Skeletal muscle satellite cell (primary cell): ENCODE data around the gene PRKACA.

Source experiments
- H3K27me3 ChIP-seq: 2 replicates; pipeline ENCODE4 v1.7.0; 2013; ENCODE audit warnings: low read length; ENCODE audit not compliant: control insufficient read depth, insufficient read depth
- H3K36me3 ChIP-seq: 2 replicates; pipeline ENCODE4 v1.7.0; 2013; ENCODE audit warnings: mild to moderate bottlenecking, control low read depth, low read length; ENCODE audit not compliant: insufficient read depth
- H3K4me1 ChIP-seq: 2 replicates; pipeline ENCODE4 v1.7.0; 2013; ENCODE audit warnings: low read length; ENCODE audit not compliant: control insufficient read depth, insufficient read depth
- H3K4me2 ChIP-seq: 2 replicates; pipeline ENCODE4 v1.7.0; 2013; ENCODE audit warnings: mild to moderate bottlenecking, low read length
- H3K4me3 ChIP-seq: 2 replicates; pipeline ENCODE4 v1.7.0; 2013; ENCODE audit warnings: low read length
- H3K9ac ChIP-seq: 2 replicates; pipeline ENCODE4 v1.7.0; 2013; ENCODE audit warnings: mild to moderate bottlenecking, low read depth, low read length, moderate library complexity
- H3K9me3 ChIP-seq: replicated peaks from 2 replicates; pipeline ENCODE4 v1.7.0; 2013; ENCODE audit warnings: mild to moderate bottlenecking, control low read depth, low read length

Gene PRKACA

DNA sequence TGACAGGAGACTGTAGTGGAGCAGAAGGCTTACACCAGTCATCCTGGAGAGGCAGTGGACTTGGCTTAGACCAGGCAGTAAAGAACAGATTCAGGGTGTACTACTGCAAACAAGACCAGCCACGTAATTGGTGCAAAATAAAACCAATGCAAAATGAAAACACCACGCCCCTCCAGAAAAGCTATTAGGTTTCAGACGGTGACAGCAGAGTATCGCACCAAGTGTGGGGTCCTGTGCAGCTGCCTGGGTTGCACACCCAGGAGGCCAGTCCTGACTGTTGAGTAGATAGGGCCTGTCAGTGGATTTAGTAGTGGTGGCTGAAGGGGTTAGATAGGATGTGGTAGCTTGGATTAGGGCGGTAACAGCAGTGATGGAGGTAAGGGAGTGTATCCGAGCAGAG is 5.4 kb upstream of the PRKACA start:
- no peaks in the 10 kb centered on the region for H3K9me3 ChIP-seq
- H3K4me1 ChIP-seq = peaks cover 16% of the 10 kb centered on the region
- H3K4me2 ChIP-seq = no peak overlapping the region
- no peaks in the 10 kb centered on the region for H3K27me3 ChIP-seq
- H3K9ac ChIP-seq = no peak overlapping the region
- no peaks in the 10 kb centered on the region for H3K36me3 ChIP-seq
- H3K4me3 ChIP-seq = no peak overlapping the region

DNA sequence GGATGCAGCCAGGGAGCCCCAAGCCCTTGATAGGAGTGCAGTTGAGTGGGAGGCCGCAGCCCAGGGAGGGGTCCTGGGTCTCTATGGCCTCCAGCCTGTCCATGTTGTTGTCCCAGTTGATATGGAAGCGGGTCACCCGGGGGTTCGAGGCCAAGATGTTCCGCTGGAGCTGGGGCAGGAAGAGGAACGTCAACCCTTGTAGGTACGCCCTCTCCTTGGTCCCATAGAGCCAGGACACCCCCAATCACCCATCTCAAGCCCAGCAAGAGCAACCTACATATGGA is 2.9 kb upstream of the PRKACA start:
- Histone ChIP-seq H3K36me3 (no peaks in the 10 kb centered on the region), H3K9me3 (no peaks in the 10 kb centered on the region), H3K9ac (no peak overlapping the region), H3K4me3 (no peak overlapping the region), H3K4me1 (peaks cover 29% of the 10 kb centered on the region), H3K4me2 (no peak overlapping the region), H3K27me3 (no peaks in the 10 kb centered on the region)

DNA sequence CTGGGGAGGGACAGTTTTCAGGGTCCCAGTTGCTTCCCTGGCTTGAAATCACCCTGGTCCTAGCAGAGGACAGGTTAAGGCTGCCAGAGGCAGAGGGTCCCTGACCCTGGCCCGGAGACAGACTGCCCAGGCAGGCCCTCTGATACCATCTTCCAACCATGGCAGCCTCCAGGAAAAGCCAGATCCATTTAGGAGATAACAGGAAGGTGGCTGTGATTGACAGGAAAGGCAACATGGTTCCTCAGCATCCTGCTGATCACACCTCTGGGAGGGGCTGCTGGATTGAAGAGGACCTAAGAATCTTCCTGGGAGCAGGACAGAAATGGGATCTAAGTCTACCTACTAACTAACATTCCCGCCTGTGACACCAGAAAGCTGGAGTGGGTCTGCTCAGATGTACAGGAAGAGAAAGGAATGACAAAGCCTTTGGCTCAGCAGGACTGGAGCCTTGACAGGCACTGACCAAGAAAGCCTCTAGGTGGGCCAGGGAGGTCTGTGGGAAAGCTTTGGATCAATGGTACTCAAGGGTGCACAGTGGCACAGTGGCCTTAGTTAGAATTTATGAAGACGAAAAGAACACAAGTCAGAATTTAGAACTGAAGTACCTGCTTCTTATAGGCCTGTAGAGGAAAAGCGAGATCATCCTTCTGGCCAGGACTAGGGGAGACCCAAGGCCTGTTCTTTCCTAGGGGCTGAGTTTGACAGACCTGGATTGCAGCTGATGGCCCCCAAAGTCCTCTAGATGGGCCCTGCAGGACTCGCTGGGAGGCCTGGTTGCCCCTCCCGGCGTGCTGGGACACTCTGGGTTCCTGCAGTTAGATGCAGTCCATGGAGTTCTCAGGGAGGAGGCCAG is 2.3 kb upstream of the PRKACA start:
- H3K27me3 ChIP-seq = no peaks in the 10 kb centered on the region
- H3K9ac ChIP-seq = peak overlapping the region; percentile 77
- no peaks in the 10 kb centered on the region for H3K9me3 ChIP-seq
- H3K4me1 ChIP-seq = peaks cover 29% of the 10 kb centered on the region
- H3K4me3 ChIP-seq = no peak overlapping the region
- H3K4me2 ChIP-seq = no peak overlapping the region
- H3K36me3 ChIP-seq = no peaks in the 10 kb centered on the region

DNA sequence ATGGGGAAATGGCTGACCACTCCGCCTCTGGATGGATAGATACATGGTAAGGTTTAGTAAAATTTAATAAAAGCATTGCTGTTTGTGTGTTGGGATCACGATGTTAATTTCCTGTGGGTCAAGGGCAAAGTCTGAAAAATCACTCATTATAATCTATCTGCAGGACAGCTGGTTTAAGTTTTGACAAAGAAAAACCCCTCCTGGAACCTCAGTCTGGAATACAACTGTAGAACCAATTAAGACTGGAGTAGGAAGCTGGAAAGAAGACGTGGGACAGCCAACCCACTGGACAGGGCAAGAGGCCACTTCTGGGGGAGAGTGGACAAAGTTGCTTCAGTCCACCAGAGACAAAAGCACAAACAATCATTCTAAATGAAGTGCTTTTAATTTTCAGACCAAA is 1.6 kb upstream of the PRKACA start:
- no peaks in the 10 kb centered on the region for H3K36me3 ChIP-seq
- no peaks in the 10 kb centered on the region for H3K27me3 ChIP-seq
- peak overlapping the region; percentile 58 for H3K4me3 ChIP-seq
- H3K9me3 ChIP-seq = no peaks in the 10 kb centered on the region
- H3K4me1 ChIP-seq = peaks cover 29% of the 10 kb centered on the region
- peak overlapping the region; percentile 79 for H3K4me2 ChIP-seq
- H3K9ac ChIP-seq = peak overlapping the region; percentile 77

DNA sequence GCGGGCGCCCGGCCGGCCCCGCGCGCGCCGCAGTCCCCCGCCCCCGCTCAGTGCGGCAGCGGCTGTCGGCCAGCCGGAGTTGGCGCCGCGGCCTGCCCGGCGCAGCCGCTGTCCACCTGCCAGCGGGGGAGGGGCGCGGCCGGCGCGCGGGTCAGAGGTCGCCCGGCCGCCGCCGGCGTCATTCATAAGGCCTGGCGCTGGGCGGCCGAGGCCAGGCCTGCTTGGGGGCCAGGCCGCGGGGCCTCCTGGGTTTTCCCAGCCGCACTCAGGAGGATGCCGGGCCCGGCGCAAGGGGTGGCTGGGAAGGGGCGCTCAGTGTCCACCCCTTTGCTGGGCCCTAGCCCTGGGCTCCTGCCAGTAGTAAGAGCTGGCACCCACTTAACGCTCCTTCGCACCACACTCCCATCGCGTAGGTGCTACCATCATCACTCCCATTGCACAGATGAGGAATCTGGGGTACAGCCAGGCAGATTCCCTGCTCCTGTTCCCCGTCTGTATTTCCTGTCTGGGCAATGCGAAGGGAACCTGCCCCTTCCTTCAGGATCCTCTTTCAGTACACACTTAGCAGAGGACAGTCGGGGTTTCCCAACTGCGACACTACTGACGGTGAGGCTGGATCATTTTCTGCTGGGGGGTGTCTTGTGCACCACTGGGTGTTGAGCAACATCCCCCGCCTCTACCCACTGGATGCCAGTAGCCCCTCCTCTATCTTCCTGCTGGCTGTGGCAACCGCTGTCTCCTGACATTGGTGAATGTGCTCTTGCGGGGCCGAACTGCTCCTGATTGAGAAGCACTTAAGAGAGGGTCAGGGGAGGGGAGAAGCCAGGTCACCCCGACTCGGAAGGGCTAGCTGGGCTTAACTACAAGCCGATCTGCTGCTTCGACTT is 846 bp upstream of the PRKACA start:
- Histone ChIP-seq H3K4me1 (peaks cover 36% of the 10 kb centered on the region), H3K9ac (peak overlapping the region; percentile 77), H3K9me3 (no peaks in the 10 kb centered on the region), H3K36me3 (no peaks in the 10 kb centered on the region), H3K4me3 (peak overlapping the region; percentile 58), H3K4me2 (peak overlapping the region; percentile 79), H3K27me3 (no peaks in the 10 kb centered on the region)

DNA sequence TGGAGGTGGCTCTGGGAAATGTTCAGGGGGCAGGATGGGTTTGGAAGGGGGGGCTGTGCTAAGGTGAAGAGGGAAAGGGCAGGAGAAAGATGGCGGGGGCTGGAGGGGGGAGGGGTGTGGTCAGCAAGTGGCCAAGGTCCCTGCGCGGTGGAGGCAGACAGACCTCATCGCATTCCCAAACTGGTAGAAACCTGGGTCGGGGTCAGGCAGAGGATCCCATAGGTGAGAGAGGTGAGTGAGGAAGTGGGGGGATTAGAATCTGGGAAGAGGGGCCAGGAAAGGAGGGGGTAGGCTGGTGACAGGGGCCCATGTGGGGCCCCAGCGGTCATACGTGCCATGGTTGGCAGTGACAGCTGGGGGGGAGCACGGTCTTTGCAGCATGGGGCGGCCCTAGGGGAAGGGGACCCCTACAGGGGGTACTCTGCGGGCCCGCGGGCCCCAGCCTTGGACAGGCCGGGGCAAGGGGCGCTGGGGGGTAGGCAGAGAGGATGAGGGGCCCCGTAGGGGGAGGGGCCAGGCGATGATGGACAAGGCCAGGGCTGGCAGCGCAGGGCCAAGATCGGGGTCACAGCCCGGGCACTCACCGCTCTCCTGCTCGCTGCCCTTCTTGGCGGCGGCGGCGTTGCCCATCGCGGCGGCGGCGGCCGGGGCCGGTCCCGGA is 514 bp downstream of the PRKACA start:
- Histone ChIP-seq H3K4me3 (peak overlapping the region; percentile 81), H3K27me3 (no peaks in the 10 kb centered on the region), H3K4me2 (peak overlapping the region; percentile 99), H3K4me1 (peaks cover 48% of the 10 kb centered on the region), H3K9me3 (no peaks in the 10 kb centered on the region), H3K36me3 (no peaks in the 10 kb centered on the region), H3K9ac (peak overlapping the region; percentile 88)

DNA sequence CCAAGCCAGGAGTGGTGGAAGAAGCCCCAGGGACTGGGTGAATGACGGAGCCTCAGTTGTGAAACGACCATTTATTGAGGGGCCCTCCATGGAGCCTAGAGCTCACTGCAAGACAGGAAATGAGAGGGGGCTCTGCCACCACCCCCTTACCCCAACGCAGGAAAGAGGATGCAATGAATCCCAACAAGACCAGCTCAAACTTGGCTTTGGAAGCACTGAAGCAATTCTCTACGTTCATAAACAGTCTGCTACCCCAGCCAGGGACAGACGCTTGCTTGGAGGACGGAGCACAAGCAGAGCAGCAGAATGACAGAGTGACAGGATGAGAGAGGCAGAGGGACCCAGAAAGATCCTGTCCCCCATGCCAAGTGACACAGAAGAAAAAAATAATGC is 1.0 kb downstream of the PRKACA start:
- peaks cover 48% of the 10 kb centered on the region for H3K4me1 ChIP-seq

DNA sequence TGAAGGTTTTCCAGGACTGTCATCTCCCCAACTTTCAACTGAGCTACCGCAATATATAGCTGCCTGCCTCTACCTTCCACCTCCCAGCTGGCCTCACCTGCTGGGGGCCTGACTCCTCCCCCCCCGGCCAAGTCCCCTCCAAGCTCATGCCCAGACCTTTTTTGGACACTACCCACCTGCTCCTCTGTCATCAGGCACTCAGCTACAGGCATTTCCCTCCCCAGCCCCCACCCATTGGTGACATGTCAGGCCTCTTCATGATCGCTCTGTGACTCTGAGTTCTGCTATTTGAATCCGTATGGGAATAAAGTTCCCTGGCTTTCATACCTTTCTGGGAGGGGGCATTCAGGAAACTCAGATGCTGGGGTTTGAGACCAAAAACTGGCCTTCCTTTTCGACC is 1.8 kb downstream of the PRKACA start:
- Histone ChIP-seq H3K9ac (peak overlapping the region; percentile 88), H3K27me3 (no peaks in the 10 kb centered on the region), H3K4me3 (peak overlapping the region; percentile 81), H3K4me2 (peak overlapping the region; percentile 99), H3K36me3 (no peaks in the 10 kb centered on the region), H3K9me3 (no peaks in the 10 kb centered on the region), H3K4me1 (peaks cover 48% of the 10 kb centered on the region)

More for the DNA sequence above, 1.0 kb downstream of the PRKACA start:
- Histone ChIP-seq H3K9me3 (no peaks in the 10 kb centered on the region), H3K4me2 (peak overlapping the region; percentile 99), H3K36me3 (no peaks in the 10 kb centered on the region), H3K27me3 (no peaks in the 10 kb centered on the region), H3K9ac (peak overlapping the region; percentile 88), H3K4me3 (peak overlapping the region; percentile 81)

DNA sequence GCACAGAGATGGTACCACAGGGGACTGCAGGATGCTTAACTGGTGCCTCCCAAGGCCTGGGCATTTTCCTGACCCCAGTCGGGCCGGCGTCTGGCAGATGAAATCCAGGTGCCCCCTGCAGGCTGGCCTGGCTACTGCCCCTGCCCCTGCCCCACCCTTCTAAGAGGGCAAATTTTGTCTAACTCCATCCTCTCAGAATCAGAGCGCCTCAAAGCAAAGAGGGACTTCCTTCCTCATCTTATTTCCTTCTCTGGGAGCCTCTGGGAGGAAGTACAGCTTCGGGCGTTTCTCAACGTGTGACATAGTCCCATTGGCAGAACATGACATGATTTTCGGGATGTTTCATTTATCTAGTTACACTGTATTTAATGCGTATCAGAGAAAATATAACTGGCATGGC is 2.7 kb downstream of the PRKACA start:
- Histone ChIP-seq H3K9me3 (no peaks in the 10 kb centered on the region), H3K27me3 (no peaks in the 10 kb centered on the region), H3K9ac (no peak overlapping the region), H3K36me3 (no peaks in the 10 kb centered on the region), H3K4me1 (peaks cover 48% of the 10 kb centered on the region), H3K4me2 (no peak overlapping the region), H3K4me3 (no peak overlapping the region)

DNA sequence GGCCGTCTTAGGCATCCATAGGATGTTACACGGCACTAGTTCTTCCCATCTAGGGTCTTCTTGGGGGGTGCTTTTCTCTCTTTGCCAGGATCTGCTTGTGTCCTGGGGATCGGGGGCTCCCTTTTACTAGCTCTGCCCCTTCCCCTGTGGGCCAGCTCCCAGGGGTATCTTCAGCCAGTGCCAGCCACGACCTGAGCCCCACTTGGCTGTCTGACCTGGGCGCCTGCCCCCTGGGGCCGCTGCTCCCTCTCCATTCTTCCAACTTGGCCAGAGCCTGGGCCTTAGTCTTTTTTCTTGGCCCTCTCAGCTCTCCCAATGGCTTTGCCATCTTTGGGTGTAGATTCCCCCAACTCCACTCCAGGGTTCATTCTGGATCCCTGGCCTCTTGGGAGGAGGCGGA is 3.1 kb downstream of the PRKACA start:
- H3K4me1 ChIP-seq = peaks cover 44% of the 10 kb centered on the region
- H3K9me3 ChIP-seq = no peaks in the 10 kb centered on the region

DNA sequence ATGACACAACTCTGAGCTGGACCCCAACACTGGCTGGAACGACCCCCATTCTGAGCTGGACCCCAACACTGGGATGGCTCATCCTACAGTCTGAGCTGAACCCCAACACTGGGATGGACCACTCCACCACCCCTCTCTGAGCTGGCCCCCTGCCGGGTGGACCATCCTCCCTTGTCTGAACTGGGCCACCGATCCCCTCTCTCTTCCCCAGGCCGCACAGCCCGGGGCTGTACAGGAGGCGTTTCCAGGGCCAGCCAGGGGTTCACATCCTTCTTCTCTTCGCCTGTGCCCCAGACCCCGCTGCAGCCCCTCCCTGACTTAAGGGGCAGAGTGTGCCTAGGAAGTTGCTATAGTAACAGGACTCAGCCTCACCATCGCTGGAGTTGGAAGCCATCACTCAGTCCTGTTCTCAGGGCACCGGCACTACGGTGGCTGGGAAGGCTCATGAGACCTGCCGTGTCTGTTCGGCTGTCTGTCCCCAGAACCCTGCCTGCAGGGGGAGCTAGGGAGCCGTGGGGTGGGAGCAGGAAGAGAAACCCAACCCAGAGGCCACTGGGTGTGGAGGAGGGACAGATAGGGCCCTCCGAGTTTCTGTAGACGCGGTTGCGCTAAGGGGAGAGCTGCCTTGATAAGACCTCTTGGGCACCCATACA is 3.7 kb downstream of the PRKACA start:
- no peak overlapping the region for H3K4me3 ChIP-seq

More for the DNA sequence above, 3.1 kb downstream of the PRKACA start:
- Histone ChIP-seq H3K4me2 (no peak overlapping the region), H3K27me3 (no peaks in the 10 kb centered on the region), H3K9ac (no peak overlapping the region), H3K4me3 (no peak overlapping the region), H3K36me3 (no peaks in the 10 kb centered on the region)

More for the DNA sequence above, 3.7 kb downstream of the PRKACA start:
- Histone ChIP-seq H3K9me3 (no peaks in the 10 kb centered on the region), H3K9ac (peak overlapping the region; percentile 65), H3K4me2 (peak overlapping the region; percentile 75), H3K36me3 (no peaks in the 10 kb centered on the region), H3K4me1 (peaks cover 39% of the 10 kb centered on the region), H3K27me3 (no peaks in the 10 kb centered on the region)
